Large intestine (tissue), 3 donors: ENCODE data around the gene RNF4. TPM values are rescaled to one million over a fixed set of nuclear protein-coding genes. Genes with fewer than 3 reads are reported as not detected.

Experiments used
- DNase-seq, 2 donors: peaks; one replicate each; pipeline versions ENCODE4 v3.0.0 to v3.0.0-alpha.2; 2013
- H3K27ac ChIP-seq: one replicate; pipeline ENCODE4 v1.5.1; 2013; ENCODE audit warnings: low read length
- H3K27me3 ChIP-seq: 2 replicates; pipeline ENCODE4 v1.6.1; 2013; ENCODE audit warnings: low read length; ENCODE audit not compliant: control insufficient read depth, insufficient read depth
- H3K36me3 ChIP-seq: 2 replicates; pipeline ENCODE4 v1.6.1; 2013; ENCODE audit warnings: low read length; ENCODE audit not compliant: control insufficient read depth, insufficient read depth
- H3K4me1 ChIP-seq: one replicate; pipeline ENCODE4 v1.6.1; 2013; ENCODE audit warnings: low read length; ENCODE audit not compliant: control insufficient read depth, insufficient read depth
- H3K4me3 ChIP-seq: one replicate; pipeline ENCODE4 v1.5.1; 2013; ENCODE audit warnings: low read length
- H3K9me3 ChIP-seq: one replicate; pipeline ENCODE4 v1.6.1; 2013; ENCODE audit warnings: mild to moderate bottlenecking, low read depth, low read length, moderate library complexity; ENCODE audit not compliant: control insufficient read depth
- WGBS: methylation state at CpG from one replicate; pipeline ENCODE4 v1.1.5; 2013; ENCODE audit warnings: low lambda C conversion rate; ENCODE audit not compliant: insufficient coverage; 5-methylcytosine and 5-hydroxymethylcytosine counted together
- polyA plus RNA-seq: library from polyadenylated mRNA; unstranded; fragments of 120-200 nt; gene quantifications from one replicate; pipeline ENCODE4 v1.2.1, GENCODE V29; 2013

The RNF4 gene
- polyA plus RNA-seq, 1 donor: 37.9 TPM

- H3K4me3 ChIP-seq: no peak overlapping the region
- no peaks in the 10 kb centered on the region for H3K4me1 ChIP-seq
- H3K36me3 ChIP-seq: no peaks in the 10 kb centered on the region
- H3K27me3 ChIP-seq: no peaks in the 10 kb centered on the region
- DNase-seq: no peak
- peaks cover 7% of the 10 kb centered on the region for H3K9me3 ChIP-seq
- H3K27ac ChIP-seq: no peak overlapping the region
- 93% methylated on average over 2 of the region's 3 CpGs for WGBS
Observed at GRCh38 chr4:2446656-2447564, 22.0 kb upstream of the RNF4 start.

- no peaks in the 10 kb centered on the region for H3K36me3 ChIP-seq
- H3K4me3 ChIP-seq: no peak overlapping the region
- peaks cover 7% of the 10 kb centered on the region for H3K9me3 ChIP-seq
- H3K27me3 ChIP-seq: no peaks in the 10 kb centered on the region
- WGBS: no CpG with 5 or more reads among the region's 7 CpGs
- DNase-seq: no peak
- H3K27ac ChIP-seq: no peak overlapping the region
- H3K4me1 ChIP-seq: no peaks in the 10 kb centered on the region
Observed at GRCh38 chr4:2448589-2448988, 20.3 kb upstream of the RNF4 start.

- Histone ChIP-seq H3K27ac (no peak overlapping the region), H3K36me3 (no peaks in the 10 kb centered on the region), H3K27me3 (no peaks in the 10 kb centered on the region), H3K4me1 (no peaks in the 10 kb centered on the region), H3K9me3 (peaks cover 7% of the 10 kb centered on the region), H3K4me3 (no peak overlapping the region)
- no CpG with 5 or more reads among the region's 11 CpGs for WGBS
- DNase-seq: no peak
Observed at GRCh38 chr4:2449051-2449450, 19.9 kb upstream of the RNF4 start.

GRCh38 chr4:2449511-2450392, 19.2 kb upstream of the RNF4 start:
- no peaks in the 10 kb centered on the region for H3K4me1 ChIP-seq
- H3K36me3 ChIP-seq: no peaks in the 10 kb centered on the region
- no peak overlapping the region for H3K27ac ChIP-seq
- H3K27me3 ChIP-seq: no peaks in the 10 kb centered on the region
- H3K4me3 ChIP-seq: no peak overlapping the region
- DNase-seq: no peak
- whole genome bisulfite sequencing: 100% methylated on average over 2 of the region's 27 CpGs
- H3K9me3 ChIP-seq: peaks cover 7% of the 10 kb centered on the region

- no CpG with 5 or more reads among the region's 16 CpGs for WGBS
Observed at GRCh38 chr4:2450394-2451035, 18.4 kb upstream of the RNF4 start.

GRCh38 chr4:2451036-2451520, 17.8 kb upstream of the RNF4 start:
- Histone ChIP-seq H3K4me1 (no peaks in the 10 kb centered on the region), H3K36me3 (no peaks in the 10 kb centered on the region), H3K4me3 (no peak overlapping the region), H3K27me3 (no peaks in the 10 kb centered on the region), H3K9me3 (peaks cover 7% of the 10 kb centered on the region), H3K27ac (no peak overlapping the region)
- no CpG with 5 or more reads among the region's 10 CpGs for WGBS
- DNase-seq: no peak

More at GRCh38 chr4:2450394-2451035, 18.4 kb upstream of the RNF4 start:
- no peaks in the 10 kb centered on the region for H3K4me1 ChIP-seq
- H3K36me3 ChIP-seq: no peaks in the 10 kb centered on the region
- no peaks in the 10 kb centered on the region for H3K27me3 ChIP-seq
- DNase-seq: no peak
- H3K27ac ChIP-seq: no peak overlapping the region
- H3K9me3 ChIP-seq: peaks cover 7% of the 10 kb centered on the region
- H3K4me3 ChIP-seq: no peak overlapping the region

GRCh38 chr4:2451821-2452785, 16.8 kb upstream of the RNF4 start:
- Histone ChIP-seq H3K4me1 (no peaks in the 10 kb centered on the region), H3K4me3 (no peak overlapping the region), H3K36me3 (no peaks in the 10 kb centered on the region), H3K9me3 (peaks cover 2% of the 10 kb centered on the region), H3K27ac (no peak overlapping the region), H3K27me3 (no peaks in the 10 kb centered on the region)
- no CpG with 5 or more reads among the region's 25 CpGs for WGBS
- no peak for DNase-seq

GRCh38 chr4:2457481-2458295, 11.2 kb upstream of the RNF4 start:
- Histone ChIP-seq H3K27ac (no peak overlapping the region), H3K36me3 (no peaks in the 10 kb centered on the region), H3K4me1 (peaks cover 4% of the 10 kb centered on the region), H3K9me3 (no peaks in the 10 kb centered on the region), H3K27me3 (no peaks in the 10 kb centered on the region), H3K4me3 (no peak overlapping the region)
- WGBS: 82% methylated on average over 2 of the region's 24 CpGs
- DNase-seq: peak in 1 of 2 donors; percentile 51
